SK-N-SH (cell line): ENCODE data around the gene TNFRSF14. TPM values are rescaled to one million over a fixed set of nuclear protein-coding genes. Genes with fewer than 3 reads are reported as not detected.

ENCODE experiments used
- CTCF ChIA-PET: fragments of 300-600, 350-600 bp; formaldehyde crosslinking; extraction: SDS; loops from one replicate; lab custom pipeline; 2021; lab: Yijun Ruan, JAX
- POLR2A ChIA-PET: fragments of 350-600 bp; sonication (Branson Sonifier 250); formaldehyde crosslinking; extraction: SDS; loops from one replicate; lab custom pipeline; 2020; ENCODE audit warnings: antibody characterized with exemption, inconsistent platforms; lab: Yijun Ruan, JAX
- DNase-seq: peaks from one replicate; pipeline ENCODE4 v3.0.0; 2012
- H2AFZ ChIP-seq: fragments of 200-600 bp; sonication (generic); 2 replicates; pipeline ENCODE4 v1.8.1; 2016; ENCODE audit warnings: antibody characterized with exemption, mild to moderate bottlenecking, low read depth
- H3F3A ChIP-seq: fragments of 200-600 bp; sonication (generic); replicated peaks from 2 replicates; pipeline ENCODE3; 2016; ENCODE audit warnings: antibody characterized with exemption, mild to moderate bottlenecking; ENCODE audit not compliant: insufficient read depth
- H3K27ac ChIP-seq, 2 experiments: fragments of 200-500 bp in 1 of 2; fragments of 200-600 bp in 1 of 2; sonication (Bioruptor generic) in 1 of 2; sonication (generic), shearing (Covaris generic) in 1 of 2; 2 replicates each; pipeline versions ENCODE4 v1.5.1 to v1.6.1; 2014 to 2016; ENCODE audit warnings: low read depth in 2 of 2, inconsistent platforms in 1 of 2, low read length in 1 of 2, mild to moderate bottlenecking in 1 of 2, mixed read lengths in 1 of 2
- H3K27me3 ChIP-seq: fragments of 200-600 bp; sonication (generic), shearing (Covaris generic); 2 replicates; pipeline ENCODE4 v1.6.1; 2016; ENCODE audit warnings: mixed run types; ENCODE audit not compliant: insufficient read depth
- H3K36me3 ChIP-seq, 2 experiments: fragments of 200-500 bp in 1 of 2; fragments of 200-600 bp in 1 of 2; sonication (Bioruptor generic) in 1 of 2; sonication (generic) in 1 of 2; replicated peaks in 1 of 2; 2 replicates each; pipeline versions ENCODE3 to v1.5.1; 2014 to 2016; ENCODE audit warnings: low read length in 1 of 2, mild to moderate bottlenecking in 1 of 2; ENCODE audit not compliant: insufficient read depth in 2 of 2, control insufficient read depth in 1 of 2
- H3K4me1 ChIP-seq, 2 experiments: fragments of 200-500 bp in 1 of 2; fragments of 200-600 bp in 1 of 2; sonication (Bioruptor generic) in 1 of 2; sonication (generic), shearing (Covaris generic) in 1 of 2; 2 replicates each; pipeline versions ENCODE4 v1.5.1 to v1.6.1; 2014 to 2016; ENCODE audit warnings: low read depth in 1 of 2, low read length in 1 of 2, mixed run types in 1 of 2; ENCODE audit not compliant: insufficient read depth in 2 of 2, control insufficient read depth in 1 of 2
- H3K4me2 ChIP-seq: fragments of 200-600 bp; sonication (generic), shearing (Covaris generic); 2 replicates; pipeline ENCODE4 v1.6.1; 2017; ENCODE audit warnings: mixed run types
- H3K4me3 ChIP-seq, 2 experiments: fragments of 200-500 bp in 1 of 2; fragments of 200-600 bp in 1 of 2; sonication (Bioruptor generic) in 1 of 2; sonication (generic), shearing (Covaris generic) in 1 of 2; 2 replicates each; pipeline versions ENCODE4 v1.5.1 to v1.8.1; 2014 to 2016; ENCODE audit warnings: low read depth in 2 of 2, inconsistent platforms in 1 of 2, low read length in 1 of 2, mild to moderate bottlenecking in 1 of 2, mixed read lengths in 1 of 2, moderate library complexity in 1 of 2
- H3K79me2 ChIP-seq: fragments of 200-600 bp; sonication (generic); 2 replicates; pipeline ENCODE4 v1.8.1; 2017; ENCODE audit warnings: mild to moderate bottlenecking; ENCODE audit not compliant: insufficient read depth
- H3K9ac ChIP-seq: fragments of 200-600 bp; sonication (generic); 2 replicates; pipeline ENCODE4 v1.6.1; 2017; ENCODE audit warnings: mixed run types
- H3K9me2 ChIP-seq: fragments of 200-600 bp; sonication (generic); 2 replicates; pipeline ENCODE4 v1.6.1; 2017; ENCODE audit warnings: mixed run types
- H3K9me3 ChIP-seq: fragments of 200-600 bp; sonication (generic); 2 replicates; pipeline ENCODE4 v1.6.1; 2017; ENCODE audit warnings: mixed run types, mild to moderate bottlenecking, moderate library complexity
- H4K20me1 ChIP-seq: fragments of 200-600 bp; sonication (generic); 2 replicates; pipeline ENCODE4 v1.6.1; 2017; ENCODE audit warnings: mild to moderate bottlenecking, mixed run types; ENCODE audit not compliant: insufficient read depth
- CHD2 ChIP-seq: fragments of 150-350 bp; IDR thresholded peaks from 2 replicates; pipeline ENCODE4 v1.6.1; 2018; ENCODE audit warnings: low read length; ENCODE audit not compliant: partially characterized antibody
- ELF1 ChIP-seq: IDR thresholded peaks from 2 replicates; pipeline ENCODE4 v1.4.0; 2012
- EP300 ChIP-seq, 2 experiments: IDR thresholded peaks; 2 replicates each; pipeline versions ENCODE4 v1.4.0 to v1.6.1; 2012; ENCODE audit warnings: borderline replicate concordance in 1 of 2, low read depth in 1 of 2, low read length in 1 of 2
- FOXM1 ChIP-seq: IDR thresholded peaks from 2 replicates; pipeline ENCODE4 v1.4.0; 2012; ENCODE audit warnings: low read depth, mild to moderate bottlenecking
- GATA2 ChIP-seq: sonication (generic); formaldehyde crosslinking; IDR thresholded peaks from 2 replicates; pipeline ENCODE4 v1.5.0; 2020; ENCODE audit warnings: mild to moderate bottlenecking, missing genetic modification reagents
- JUND ChIP-seq: IDR thresholded peaks from 2 replicates; pipeline ENCODE4 v1.4.0; 2012
- MAX ChIP-seq: IDR thresholded peaks from 2 replicates; pipeline ENCODE4 v1.4.0; 2012; ENCODE audit warnings: low read depth
- MEF2A ChIP-seq: IDR thresholded peaks from 2 replicates; pipeline ENCODE4 v1.4.0; 2012; ENCODE audit warnings: low read depth, borderline replicate concordance
- NFIC ChIP-seq: IDR thresholded peaks from 2 replicates; pipeline ENCODE4 v1.4.0; 2012; ENCODE audit warnings: borderline replicate concordance
- POLR2AphosphoS5 ChIP-seq: IDR thresholded peaks from 2 replicates; pipeline ENCODE4 v1.6.1; 2012; ENCODE audit warnings: low read depth, low read length
- ZBTB33 ChIP-seq: IDR thresholded peaks from 2 replicates; pipeline ENCODE4 v1.4.0; 2012; ENCODE audit warnings: low read depth, borderline replicate concordance
- WGBS: methylation state at CpG from one replicate; pipeline ENCODE4 v1.1.6; 2017; ENCODE audit warnings: low lambda C conversion rate; 5-methylcytosine and 5-hydroxymethylcytosine counted together
- polyA plus RNA-seq, 3 experiments: library from polyadenylated mRNA; depleted of rRNA; stranded (reverse); fragments of >200 nt; gene quantifications; 2 replicates each; pipeline ENCODE4 v1.2.3, GENCODE V29; 2012
- TF ChIP-seq, protein P1 (sequence below): fragments of 150-350 bp; IDR thresholded peaks from 2 replicates; pipeline ENCODE4 v1.6.1; 2016; ENCODE audit warnings: mild to moderate bottlenecking, low read depth, low read length
- TF ChIP-seq, protein P2 (sequence below): IDR thresholded peaks from 2 replicates; pipeline ENCODE4; 2012
- TF ChIP-seq, protein P3 (sequence below): fragments of 150-350 bp; IDR thresholded peaks from 2 replicates; pipeline ENCODE4 v1.6.1; 2017; ENCODE audit warnings: antibody characterized with exemption, low read length, low read depth, borderline replicate concordance

The TNFRSF14 gene
- polyA plus RNA-seq, 1 of the 3 experiments (the other 2 are of a cell fraction), result 0.28 TPM

DNA sequence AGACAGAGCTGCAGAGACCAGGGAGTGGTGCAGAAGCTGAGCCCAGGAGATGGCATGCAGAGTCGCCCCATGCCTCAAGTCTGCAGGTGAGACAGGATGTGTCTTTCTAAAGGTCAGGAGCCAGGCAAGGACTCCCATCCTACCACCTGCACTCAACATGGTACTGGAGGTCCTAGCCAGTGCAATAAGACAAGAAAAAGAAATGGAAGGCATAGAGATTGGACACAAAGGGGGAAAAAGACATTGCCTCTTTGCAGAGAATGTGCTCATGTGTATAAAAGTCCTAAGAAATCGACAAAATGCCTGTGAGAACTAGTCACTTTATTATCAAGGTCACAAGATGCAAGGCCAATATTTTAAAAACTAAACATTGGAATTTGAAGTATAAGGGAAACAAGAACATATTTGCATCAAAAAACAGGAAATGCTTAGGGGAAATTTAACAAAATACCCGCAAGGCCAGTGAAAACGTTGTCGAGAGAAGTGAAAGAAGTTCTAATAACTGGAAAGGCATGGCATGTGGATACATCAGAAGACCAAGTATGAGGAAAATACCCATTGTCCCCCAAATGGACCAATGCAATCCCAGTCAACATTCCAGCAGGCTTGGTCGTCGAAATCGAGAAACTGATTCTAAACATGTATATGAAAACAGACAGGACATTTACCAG lies 17.2 kb downstream of the TNFRSF14 start:
- H4K20me1 ChIP-seq, result no peaks in the 10 kb centered on the region
- no peak overlapping the region for H3K4me3 ChIP-seq
- no peaks in the 10 kb centered on the region for H3K9me2 ChIP-seq
- ChIA-PET POLR2A (no interaction called here), CTCF (no interaction called here)
- no peaks in the 10 kb centered on the region for H3F3A ChIP-seq
- no peak for DNase-seq
- H3K9me3 ChIP-seq, result no peaks in the 10 kb centered on the region
- no peak overlapping the region for H2AFZ ChIP-seq
- no peaks in the 10 kb centered on the region for H3K27me3 ChIP-seq
- no peak for TF ChIP-seq MEF2A
- no peak for TF ChIP-seq CHD2
- no peak for TF ChIP-seq ELF1
- TF ChIP-seq JUND, result no peak
- no peak for TF ChIP-seq GATA2
- TF ChIP-seq ZBTB33, result no peak
- TF ChIP-seq, protein P1, sequence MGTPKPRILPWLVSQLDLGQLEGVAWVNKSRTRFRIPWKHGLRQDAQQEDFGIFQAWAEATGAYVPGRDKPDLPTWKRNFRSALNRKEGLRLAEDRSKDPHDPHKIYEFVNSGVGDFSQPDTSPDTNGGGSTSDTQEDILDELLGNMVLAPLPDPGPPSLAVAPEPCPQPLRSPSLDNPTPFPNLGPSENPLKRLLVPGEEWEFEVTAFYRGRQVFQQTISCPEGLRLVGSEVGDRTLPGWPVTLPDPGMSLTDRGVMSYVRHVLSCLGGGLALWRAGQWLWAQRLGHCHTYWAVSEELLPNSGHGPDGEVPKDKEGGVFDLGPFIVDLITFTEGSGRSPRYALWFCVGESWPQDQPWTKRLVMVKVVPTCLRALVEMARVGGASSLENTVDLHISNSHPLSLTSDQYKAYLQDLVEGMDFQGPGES, result no peak
- TF ChIP-seq EP300 (IDR thresholded peaks at IDR 0.05; ENCODE audit: borderline replicate concordance in 1 of 2, low read depth in 1 of 2, low read length in 1 of 2), result no peak
- TF ChIP-seq, protein P2, sequence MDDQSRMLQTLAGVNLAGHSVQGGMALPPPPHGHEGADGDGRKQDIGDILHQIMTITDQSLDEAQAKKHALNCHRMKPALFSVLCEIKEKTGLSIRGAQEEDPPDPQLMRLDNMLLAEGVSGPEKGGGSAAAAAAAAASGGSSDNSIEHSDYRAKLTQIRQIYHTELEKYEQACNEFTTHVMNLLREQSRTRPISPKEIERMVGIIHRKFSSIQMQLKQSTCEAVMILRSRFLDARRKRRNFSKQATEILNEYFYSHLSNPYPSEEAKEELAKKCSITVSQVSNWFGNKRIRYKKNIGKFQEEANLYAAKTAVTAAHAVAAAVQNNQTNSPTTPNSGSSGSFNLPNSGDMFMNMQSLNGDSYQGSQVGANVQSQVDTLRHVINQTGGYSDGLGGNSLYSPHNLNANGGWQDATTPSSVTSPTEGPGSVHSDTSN, result no peak
- no peak for TF ChIP-seq POLR2AphosphoS5
- TF ChIP-seq MAX, result no peak
- TF ChIP-seq NFIC, result no peak
- H3K36me3 ChIP-seq, result no peaks in the 10 kb centered on the region
- no peaks in the 10 kb centered on the region; a peak in 1 of 4 replicates for H3K4me1 ChIP-seq
- no peaks in the 10 kb centered on the region for H3K79me2 ChIP-seq
- H3K9ac ChIP-seq, result no peak overlapping the region
- 24% methylated on average over 8 of the region's 8 CpGs for WGBS
- H3K27ac ChIP-seq, result no peak overlapping the region
- H3K4me2 ChIP-seq, result no peak overlapping the region

DNA sequence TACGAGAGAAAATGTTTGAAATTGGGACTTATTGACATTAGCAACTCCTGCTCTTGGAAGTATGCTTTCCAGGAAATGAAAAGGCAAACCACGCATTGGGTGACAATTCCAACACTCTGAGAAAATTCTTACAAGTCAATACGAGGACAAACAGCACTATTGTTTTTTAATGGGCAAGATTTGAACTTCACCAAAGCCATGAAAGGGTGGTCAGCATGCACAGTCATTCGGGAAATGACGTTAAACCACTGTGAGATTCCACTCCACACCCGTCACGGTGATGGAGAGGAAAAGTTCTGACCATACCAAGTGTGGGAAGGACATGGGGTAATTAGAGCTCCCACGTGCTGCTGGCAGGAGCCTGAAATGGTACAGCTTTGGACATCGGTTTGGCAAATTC lies 18.2 kb downstream of the TNFRSF14 start:
- Histone ChIP-seq H3K9me2 (no peaks in the 10 kb centered on the region), H4K20me1 (no peaks in the 10 kb centered on the region), H3K27ac (no peak overlapping the region), H2AFZ (no peak overlapping the region), H3K9ac (no peak overlapping the region), H3K4me1 (no peaks in the 10 kb centered on the region; a peak in 1 of 4 replicates), H3F3A (no peaks in the 10 kb centered on the region), H3K4me2 (no peak overlapping the region), H3K27me3 (no peaks in the 10 kb centered on the region), H3K79me2 (no peaks in the 10 kb centered on the region), H3K9me3 (no peaks in the 10 kb centered on the region), H3K36me3 (no peaks in the 10 kb centered on the region), H3K4me3 (no peak overlapping the region)
- WGBS, result 37% methylated on average over 9 of the region's 9 CpGs
- TF ChIP-seq, protein P3, sequence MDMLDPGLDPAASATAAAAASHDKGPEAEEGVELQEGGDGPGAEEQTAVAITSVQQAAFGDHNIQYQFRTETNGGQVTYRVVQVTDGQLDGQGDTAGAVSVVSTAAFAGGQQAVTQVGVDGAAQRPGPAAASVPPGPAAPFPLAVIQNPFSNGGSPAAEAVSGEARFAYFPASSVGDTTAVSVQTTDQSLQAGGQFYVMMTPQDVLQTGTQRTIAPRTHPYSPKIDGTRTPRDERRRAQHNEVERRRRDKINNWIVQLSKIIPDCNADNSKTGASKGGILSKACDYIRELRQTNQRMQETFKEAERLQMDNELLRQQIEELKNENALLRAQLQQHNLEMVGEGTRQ, result no peak
- no peak for TF ChIP-seq FOXM1
- TF ChIP-seq POLR2AphosphoS5, result no peak
- POLR2A ChIA-PET, result no interaction called here
- no peak for DNase-seq
- CTCF ChIA-PET, result interaction anchor here (1.1 kb wide), 1 partner anchor 13 kb away, joined by 4 read pairs; no protein-coding TSS in a partner anchor
